ENCODE results near the gene IL15RA. TPM values are rescaled to one million over a fixed set of nuclear protein-coding genes. Genes with fewer than 3 reads are reported as not detected.

The IL15RA gene
- total RNA-seq, 1 experiment from 2014 or later, result 0.66 TPM

DNA sequence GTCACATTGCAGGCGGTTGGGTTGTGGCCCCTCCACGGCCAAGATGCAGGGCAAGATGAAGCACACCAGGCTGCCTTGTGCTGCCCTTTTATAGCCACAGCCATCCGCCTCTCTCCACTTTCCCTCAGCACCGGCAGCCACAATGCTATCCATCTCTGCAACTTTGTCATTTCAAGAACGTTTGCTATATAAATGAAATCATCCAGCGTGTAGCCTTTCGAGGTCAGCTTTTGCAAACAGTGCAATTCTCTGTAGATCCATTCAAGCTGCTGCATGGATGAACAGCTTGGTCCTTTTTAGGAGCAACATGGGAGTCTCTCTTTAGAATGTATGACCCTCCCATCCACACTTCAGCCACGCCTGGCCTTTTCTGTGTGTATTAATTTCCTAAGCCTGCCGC, 6.4 kb upstream of the IL15RA start:
- Mint-ChIP-seq H3K4me1 (ENCODE audit: low read depth, unreplicated experiment) (no peaks in the 10 kb centered on the region), H3K4me3 (ENCODE audit: unreplicated experiment) (no peak overlapping the region), H3K36me3 (ENCODE audit: insufficient read depth, unreplicated experiment) (no peaks in the 10 kb centered on the region), H3K27ac (ENCODE audit: unreplicated experiment) (no peak overlapping the region), H3K9me3 (ENCODE audit: unreplicated experiment) (no peaks in the 10 kb centered on the region), H3K27me3 (ENCODE audit: insufficient read depth, unreplicated experiment) (peaks cover 30% of the 10 kb centered on the region)
- Histone ChIP-seq H3K4me3 (ENCODE audit: low read depth, low read length) (no peak overlapping the region), H3K9me3 (no peaks in the 10 kb centered on the region), H3K4me1 (no peaks in the 10 kb centered on the region), H3K27me3 (replicated peaks; ENCODE audit: control insufficient read depth, insufficient read depth, low read length) (no peaks in the 10 kb centered on the region), H3K36me3 (ENCODE audit: control insufficient read depth, insufficient read depth, low read length) (no peaks in the 10 kb centered on the region)
- TF ChIP-seq, protein P1, sequence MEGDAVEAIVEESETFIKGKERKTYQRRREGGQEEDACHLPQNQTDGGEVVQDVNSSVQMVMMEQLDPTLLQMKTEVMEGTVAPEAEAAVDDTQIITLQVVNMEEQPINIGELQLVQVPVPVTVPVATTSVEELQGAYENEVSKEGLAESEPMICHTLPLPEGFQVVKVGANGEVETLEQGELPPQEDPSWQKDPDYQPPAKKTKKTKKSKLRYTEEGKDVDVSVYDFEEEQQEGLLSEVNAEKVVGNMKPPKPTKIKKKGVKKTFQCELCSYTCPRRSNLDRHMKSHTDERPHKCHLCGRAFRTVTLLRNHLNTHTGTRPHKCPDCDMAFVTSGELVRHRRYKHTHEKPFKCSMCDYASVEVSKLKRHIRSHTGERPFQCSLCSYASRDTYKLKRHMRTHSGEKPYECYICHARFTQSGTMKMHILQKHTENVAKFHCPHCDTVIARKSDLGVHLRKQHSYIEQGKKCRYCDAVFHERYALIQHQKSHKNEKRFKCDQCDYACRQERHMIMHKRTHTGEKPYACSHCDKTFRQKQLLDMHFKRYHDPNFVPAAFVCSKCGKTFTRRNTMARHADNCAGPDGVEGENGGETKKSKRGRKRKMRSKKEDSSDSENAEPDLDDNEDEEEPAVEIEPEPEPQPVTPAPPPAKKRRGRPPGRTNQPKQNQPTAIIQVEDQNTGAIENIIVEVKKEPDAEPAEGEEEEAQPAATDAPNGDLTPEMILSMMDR (IDR thresholded peaks at IDR 0.05; ENCODE audit: insufficient read depth in 1 of 2, low read depth in 1 of 2, low read length in 1 of 2, severe bottlenecking in 1 of 2, unreplicated experiment in 1 of 2), result no peak
- DNase-seq, result no peak
- ChIA-PET CTCF (no interaction called here), POLR2A (no interaction called here)
- intact Hi-C loops (cut with micrococcal nuclease; ENCODE audit: unreplicated experiment), result no loop called here
- no TSS peak for BruUV-seq (replicated peaks)

DNA sequence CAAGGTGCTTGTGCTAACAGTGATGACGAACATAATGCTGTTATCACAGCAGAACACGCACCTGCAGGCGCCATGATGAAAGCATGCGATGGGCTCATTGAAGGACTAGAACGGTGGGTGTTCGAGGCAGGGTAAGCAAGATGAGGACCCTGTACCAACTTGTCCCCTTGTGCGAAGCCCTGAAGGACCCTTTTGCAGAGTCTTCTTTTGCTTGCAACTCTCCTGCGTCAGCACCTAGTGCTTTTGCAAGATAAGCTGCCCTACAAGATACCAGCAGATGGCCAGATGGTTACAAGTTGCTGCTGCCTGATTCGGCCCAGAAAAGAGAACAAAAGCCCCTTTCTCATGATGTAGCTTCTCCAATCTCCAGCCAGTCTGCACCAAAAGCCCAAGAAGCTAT, 4.2 kb upstream of the IL15RA start:
- TF ChIP-seq, protein P1 (IDR thresholded peaks at IDR 0.05; ENCODE audit: insufficient read depth in 1 of 2, low read depth in 1 of 2, low read length in 1 of 2, severe bottlenecking in 1 of 2, unreplicated experiment in 1 of 2), result no peak
- H3K9me3 ChIP-seq, result no peaks in the 10 kb centered on the region
- H3K9me3 Mint-ChIP-seq (ENCODE audit: unreplicated experiment), result no peaks in the 10 kb centered on the region
- ChIA-PET POLR2A (interaction anchor here (0.6 kb wide), 2 partner anchors 196 to 280 kb away, joined by 5 read pairs; no protein-coding TSS in a partner anchor), CTCF (no interaction called here)
- no peak overlapping the region for H3K27ac Mint-ChIP-seq (ENCODE audit: unreplicated experiment)
- peaks cover 24% of the 10 kb centered on the region for H3K27me3 Mint-ChIP-seq (ENCODE audit: insufficient read depth, unreplicated experiment)
- H3K36me3 Mint-ChIP-seq (ENCODE audit: insufficient read depth, unreplicated experiment), result peaks cover 5% of the 10 kb centered on the region
- no TSS peak for BruUV-seq (replicated peaks)
- H3K4me3 Mint-ChIP-seq (ENCODE audit: unreplicated experiment), result no peak overlapping the region
- H3K27me3 ChIP-seq (replicated peaks; ENCODE audit: control insufficient read depth, insufficient read depth, low read length), result peaks cover 3% of the 10 kb centered on the region
- DNase-seq, result no peak
- H3K4me1 ChIP-seq, result peaks cover 5% of the 10 kb centered on the region; the same call in 1 of the 2 replicates
- H3K4me1 Mint-ChIP-seq (ENCODE audit: low read depth, unreplicated experiment), result no peaks in the 10 kb centered on the region
- no peak overlapping the region for H3K4me3 ChIP-seq (ENCODE audit: low read depth, low read length)
- intact Hi-C loops (cut with micrococcal nuclease; ENCODE audit: unreplicated experiment), result no loop called here
- H3K36me3 ChIP-seq (ENCODE audit: control insufficient read depth, insufficient read depth, low read length), result no peaks in the 10 kb centered on the region

- Mint-ChIP-seq H3K4me1 (ENCODE audit: low read depth, unreplicated experiment) (no peaks in the 10 kb centered on the region), H3K27me3 (ENCODE audit: insufficient read depth, unreplicated experiment) (peaks cover 30% of the 10 kb centered on the region), H3K4me3 (ENCODE audit: unreplicated experiment) (peak overlapping the region; percentile 79), H3K36me3 (ENCODE audit: insufficient read depth, unreplicated experiment) (peaks cover 5% of the 10 kb centered on the region), H3K9me3 (ENCODE audit: unreplicated experiment) (no peaks in the 10 kb centered on the region), H3K27ac (ENCODE audit: unreplicated experiment) (no peak overlapping the region)
- ChIA-PET POLR2A (no interaction called here), CTCF (no interaction called here)
- Histone ChIP-seq H3K36me3 (ENCODE audit: control insufficient read depth, insufficient read depth, low read length) (no peaks in the 10 kb centered on the region), H3K27me3 (replicated peaks; ENCODE audit: control insufficient read depth, insufficient read depth, low read length) (peaks cover 3% of the 10 kb centered on the region), H3K9me3 (no peaks in the 10 kb centered on the region), H3K4me3 (ENCODE audit: low read depth, low read length) (peak overlapping the region; percentile 77), H3K4me1 (peaks cover 5% of the 10 kb centered on the region; the same call in 1 of the 2 replicates)
- intact Hi-C loops (cut with micrococcal nuclease; ENCODE audit: unreplicated experiment), result no loop called here
- no TSS peak for BruUV-seq (replicated peaks)
- TF ChIP-seq, protein P1 (IDR thresholded peaks at IDR 0.05; ENCODE audit: insufficient read depth in 1 of 2, low read depth in 1 of 2, low read length in 1 of 2, severe bottlenecking in 1 of 2, unreplicated experiment in 1 of 2), result no peak
- no peak for DNase-seq
These were observed 817 bp upstream of the IL15RA start for GRCh38 chr10:5978230-5978489.
